ENCODE results near the gene EPHA1.

Gene EPHA1

GRCh38 chr7:143452495-143452894, 43.8 kb upstream of the EPHA1 start:
- Histone ChIP-seq H3F3A (ENCODE audit: insufficient read depth) (no peaks in the 10 kb centered on the region), H3K79me2 (ENCODE audit: insufficient read depth, low read length) (no peaks in the 10 kb centered on the region), H3K9ac (ENCODE audit: low read length) (no peak overlapping the region), H3K4me3 (ENCODE audit: insufficient read depth, low read length, poor library complexity, severe bottlenecking) (no peak overlapping the region), H3K9me2 (replicated peaks; ENCODE audit: insufficient read depth, low read length) (no peaks in the 10 kb centered on the region), H3K9me3 (ENCODE audit: insufficient read depth, low read length) (no peaks in the 10 kb centered on the region), H2AFZ (ENCODE audit: low read depth, low read length, severe bottlenecking) (no peak overlapping the region), H3K4me2 (ENCODE audit: low read depth, low read length, poor library complexity, severe bottlenecking) (no peak overlapping the region), H3K27ac (ENCODE audit: low read depth, low read length) (no peak overlapping the region), H4K20me1 (ENCODE audit: low read depth, low read length) (no peaks in the 10 kb centered on the region), H3K36me3 (ENCODE audit: low read length) (no peaks in the 10 kb centered on the region), H3K27me3 (ENCODE audit: low read length) (peaks cover 6% of the 10 kb centered on the region; the same call in 1 of the 2 replicates)
- TF ChIP-seq EZH2phosphoT487 (conservative IDR thresholded peaks at IDR 0.05; ENCODE audit: low read length) (no peak), CTCF (IDR thresholded peaks at IDR 0.05; ENCODE audit: insufficient read depth, low read length, poor library complexity, severe bottlenecking) (no peak)

- TF ChIP-seq CTCF (IDR thresholded peaks at IDR 0.05; ENCODE audit: insufficient read depth, low read length, poor library complexity, severe bottlenecking) (no peak), EZH2phosphoT487 (conservative IDR thresholded peaks at IDR 0.05; ENCODE audit: low read length) (no peak)
- no peak overlapping the region for H2AFZ ChIP-seq (ENCODE audit: low read depth, low read length, severe bottlenecking)
- H3K27ac ChIP-seq (ENCODE audit: low read depth, low read length) = no peak overlapping the region
- H3K4me3 ChIP-seq (ENCODE audit: insufficient read depth, low read length, poor library complexity, severe bottlenecking) = no peak overlapping the region
- no peaks in the 10 kb centered on the region for H3K9me3 ChIP-seq (ENCODE audit: insufficient read depth, low read length)
- peaks cover 6% of the 10 kb centered on the region; the same call in 1 of the 2 replicates for H3K27me3 ChIP-seq (ENCODE audit: low read length)
- H3K9ac ChIP-seq (ENCODE audit: low read length) = no peak overlapping the region
- H3K9me2 ChIP-seq (replicated peaks; ENCODE audit: insufficient read depth, low read length) = no peaks in the 10 kb centered on the region
- no peak overlapping the region for H3K4me2 ChIP-seq (ENCODE audit: low read depth, low read length, poor library complexity, severe bottlenecking)
- no peaks in the 10 kb centered on the region for H3K36me3 ChIP-seq (ENCODE audit: low read length)
- H3K79me2 ChIP-seq (ENCODE audit: insufficient read depth, low read length) = no peaks in the 10 kb centered on the region
- no peaks in the 10 kb centered on the region for H3F3A ChIP-seq (ENCODE audit: insufficient read depth)
- H4K20me1 ChIP-seq (ENCODE audit: low read depth, low read length) = no peaks in the 10 kb centered on the region
Observed at GRCh38 chr7:143451746-143452145, 43.1 kb upstream of the EPHA1 start.

- Histone ChIP-seq H3K27me3 (ENCODE audit: low read length) (peaks cover 6% of the 10 kb centered on the region; the same call in 1 of the 2 replicates), H3K36me3 (ENCODE audit: low read length) (no peaks in the 10 kb centered on the region), H3K9ac (ENCODE audit: low read length) (no peak overlapping the region), H4K20me1 (ENCODE audit: low read depth, low read length) (no peaks in the 10 kb centered on the region), H3F3A (ENCODE audit: insufficient read depth) (no peaks in the 10 kb centered on the region), H3K9me2 (replicated peaks; ENCODE audit: insufficient read depth, low read length) (no peaks in the 10 kb centered on the region), H3K4me2 (ENCODE audit: low read depth, low read length, poor library complexity, severe bottlenecking) (no peak overlapping the region), H2AFZ (ENCODE audit: low read depth, low read length, severe bottlenecking) (no peak overlapping the region), H3K27ac (ENCODE audit: low read depth, low read length) (no peak overlapping the region), H3K9me3 (ENCODE audit: insufficient read depth, low read length) (no peaks in the 10 kb centered on the region), H3K79me2 (ENCODE audit: insufficient read depth, low read length) (no peaks in the 10 kb centered on the region), H3K4me3 (ENCODE audit: insufficient read depth, low read length, poor library complexity, severe bottlenecking) (no peak overlapping the region)
- TF ChIP-seq EZH2phosphoT487 (conservative IDR thresholded peaks at IDR 0.05; ENCODE audit: low read length) (no peak), CTCF (IDR thresholded peaks at IDR 0.05; ENCODE audit: insufficient read depth, low read length, poor library complexity, severe bottlenecking) (no peak)
Observed at GRCh38 chr7:143451122-143451521, 42.5 kb upstream of the EPHA1 start.
